Epithelial cell of prostate (primary cell): ENCODE results near the gene KCNJ10.

Experiments
- DNase-seq: peaks from one replicate; pipeline ENCODE4 v3.0.0-alpha.2; 2011; ENCODE audit warnings: low read depth, low spot score
- H3K27ac ChIP-seq: fragments of 450-650 bp; 2 replicates; pipeline ENCODE4 v1.5.1; 2017; ENCODE audit warnings: mild to moderate bottlenecking

KCNJ10 gene

DNA sequence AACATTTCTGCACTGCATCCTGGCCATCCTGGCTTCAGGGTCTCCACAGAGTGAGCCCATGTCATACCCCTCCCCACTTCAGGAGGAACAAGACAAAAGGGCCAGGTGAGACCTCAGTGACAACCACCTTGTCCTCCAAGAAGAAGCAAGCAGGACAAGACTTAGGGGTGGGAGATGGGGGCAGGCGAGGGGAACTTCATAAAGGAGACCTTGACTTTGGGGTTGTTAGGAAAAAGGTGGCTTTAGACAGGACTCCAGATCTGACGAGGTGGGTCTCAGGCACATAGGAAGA, 91.9 kb downstream of the KCNJ10 start:
- H3K27ac ChIP-seq, result no peak overlapping the region
- DNase-seq, result no peak

GRCh38 chr1:159977364-159978106, 92.4 kb downstream of the KCNJ10 start:
- H3K27ac ChIP-seq, result no peak overlapping the region
- DNase-seq, result no peak

DNA sequence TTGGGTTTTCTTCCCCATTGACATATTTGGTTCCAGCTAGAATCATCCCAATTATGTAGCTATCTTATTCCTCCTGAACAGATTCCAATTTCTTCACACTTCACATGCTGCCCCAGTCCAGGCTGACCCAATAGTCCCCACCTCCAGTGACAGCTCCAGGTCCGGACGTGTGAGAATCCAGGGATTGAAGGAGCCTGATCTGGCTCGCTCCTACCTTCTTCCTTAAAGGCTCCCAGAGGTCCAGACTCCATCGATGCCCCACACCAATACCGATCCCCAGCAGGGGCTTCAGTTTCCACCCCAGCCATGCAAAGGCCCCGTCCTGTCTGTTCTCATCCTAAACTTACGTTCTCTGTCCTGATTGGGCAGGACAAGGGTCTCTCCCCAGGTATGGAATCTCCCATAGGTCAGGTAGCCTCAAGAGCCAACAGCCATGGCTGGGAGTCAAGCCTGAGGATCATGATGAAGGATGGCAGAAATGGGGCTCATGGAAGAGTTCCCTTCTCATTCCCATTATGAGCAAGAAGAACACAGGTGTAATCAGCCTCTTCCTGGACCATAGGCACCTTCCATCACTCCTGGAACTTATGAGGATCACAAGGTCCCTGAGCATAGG, 95.5 kb downstream of the KCNJ10 start:
- no peak for DNase-seq
- H3K27ac ChIP-seq, result no peak overlapping the region

- H3K27ac ChIP-seq, result no peak overlapping the region
- DNase-seq, result no peak
Measured at GRCh38 chr1:159973350-159973940, 96.5 kb downstream of the KCNJ10 start.

- no peak overlapping the region for H3K27ac ChIP-seq
Measured at GRCh38 chr1:159972443-159973205, 97.3 kb downstream of the KCNJ10 start.

DNA sequence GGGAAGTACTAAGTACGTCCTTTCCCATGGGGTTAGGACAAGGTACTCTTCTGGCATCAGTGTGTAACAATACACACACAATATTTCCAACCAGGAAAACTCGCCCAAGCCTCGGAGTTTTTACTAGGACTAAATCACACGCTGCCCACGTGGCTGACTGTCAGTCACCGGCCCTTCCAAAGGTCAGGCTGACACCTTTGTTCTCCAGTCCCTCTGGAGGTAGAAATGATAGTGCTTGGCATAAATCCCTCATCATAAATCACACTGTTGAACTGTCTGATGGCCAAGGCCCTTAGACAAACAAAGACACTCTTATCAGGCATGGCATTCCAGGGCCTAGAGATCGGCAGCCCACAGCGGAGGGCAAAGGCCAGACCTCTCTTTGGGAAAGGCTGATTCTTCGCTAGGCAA, 99.0 kb downstream of the KCNJ10 start:
- H3K27ac ChIP-seq, result no peak overlapping the region
- DNase-seq, result no peak

More at GRCh38 chr1:159972443-159973205, 97.3 kb downstream of the KCNJ10 start:
- DNase-seq, result no peak

DNA sequence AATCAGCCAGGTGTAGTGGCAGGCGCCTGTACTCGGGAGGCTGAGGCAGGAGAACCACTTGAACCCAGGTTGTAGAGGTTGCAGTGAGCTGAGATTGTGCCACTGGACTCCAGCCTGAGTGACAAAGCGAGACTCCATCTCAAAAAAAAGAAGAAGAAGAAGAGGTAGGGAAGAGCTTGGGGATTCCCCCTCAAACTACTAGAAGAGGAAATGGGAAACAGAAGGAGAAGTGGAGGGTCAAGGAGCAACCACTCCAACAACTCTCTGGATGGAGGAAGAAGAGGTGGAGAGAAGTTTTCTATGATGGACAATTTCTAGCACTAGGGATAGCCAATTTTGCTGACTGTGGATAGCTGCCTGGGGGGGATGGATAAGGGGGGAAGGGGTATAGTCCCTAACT, 101.1 kb downstream of the KCNJ10 start:
- no peak overlapping the region for H3K27ac ChIP-seq
- no peak for DNase-seq

DNA sequence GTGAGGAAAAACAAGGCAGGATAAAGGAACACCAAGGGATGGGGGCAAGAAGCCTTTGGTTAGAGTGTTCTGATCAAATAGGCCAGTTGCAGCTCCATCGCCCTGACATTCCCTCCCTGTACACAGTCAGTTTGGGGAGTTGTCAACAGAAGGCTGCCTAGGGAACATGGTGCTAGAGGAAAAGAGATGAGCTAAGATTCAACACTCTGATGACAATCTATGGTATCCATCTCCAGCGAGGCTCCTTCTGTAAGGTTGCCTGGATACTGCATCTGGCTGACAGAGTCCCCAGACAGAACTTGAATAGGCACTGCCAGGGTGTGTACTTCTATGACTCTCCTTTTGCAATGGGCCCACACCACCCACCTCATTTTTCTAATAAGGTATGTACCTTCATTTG, 104.7 kb downstream of the KCNJ10 start:
- H3K27ac ChIP-seq, result no peak overlapping the region
- DNase-seq, result no peak

GRCh38 chr1:159964144-159964543, 105.8 kb downstream of the KCNJ10 start:
- no peak for DNase-seq
- no peak overlapping the region for H3K27ac ChIP-seq

DNA sequence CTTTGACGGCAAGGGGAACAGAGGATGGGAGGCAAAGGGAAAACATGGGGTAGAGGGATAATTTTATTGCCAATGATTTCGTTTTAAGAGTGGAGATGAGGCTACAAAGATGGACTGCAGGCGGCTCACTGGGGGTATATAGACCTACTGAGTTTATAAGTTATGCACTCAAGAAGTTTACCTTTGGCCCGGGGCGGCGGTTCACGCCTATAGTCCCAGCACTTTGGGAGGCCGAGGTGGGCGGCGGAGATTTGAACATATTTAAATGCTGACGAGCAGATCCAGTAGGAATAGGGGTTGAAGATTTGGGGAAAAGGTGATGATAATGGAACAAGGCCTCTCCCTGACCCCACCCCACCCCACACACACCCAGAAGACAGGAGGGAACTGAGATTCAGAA, 107.8 kb downstream of the KCNJ10 start:
- peak overlapping the region; percentile 98 for H3K27ac ChIP-seq
- DNase-seq, result no peak

- peak overlapping the region; percentile 98 for H3K27ac ChIP-seq
- no peak for DNase-seq
Measured at GRCh38 chr1:159961636-159962035, 108.3 kb downstream of the KCNJ10 start.

GRCh38 chr1:159960721-159961381, 109.1 kb downstream of the KCNJ10 start:
- peak overlapping the region; percentile 98 for H3K27ac ChIP-seq
- DNase-seq, result peak; percentile 86

GRCh38 chr1:159959451-159959850, 110.5 kb downstream of the KCNJ10 start:
- H3K27ac ChIP-seq, result peak overlapping the region; percentile 98
- peak; percentile 70 for DNase-seq

DNA sequence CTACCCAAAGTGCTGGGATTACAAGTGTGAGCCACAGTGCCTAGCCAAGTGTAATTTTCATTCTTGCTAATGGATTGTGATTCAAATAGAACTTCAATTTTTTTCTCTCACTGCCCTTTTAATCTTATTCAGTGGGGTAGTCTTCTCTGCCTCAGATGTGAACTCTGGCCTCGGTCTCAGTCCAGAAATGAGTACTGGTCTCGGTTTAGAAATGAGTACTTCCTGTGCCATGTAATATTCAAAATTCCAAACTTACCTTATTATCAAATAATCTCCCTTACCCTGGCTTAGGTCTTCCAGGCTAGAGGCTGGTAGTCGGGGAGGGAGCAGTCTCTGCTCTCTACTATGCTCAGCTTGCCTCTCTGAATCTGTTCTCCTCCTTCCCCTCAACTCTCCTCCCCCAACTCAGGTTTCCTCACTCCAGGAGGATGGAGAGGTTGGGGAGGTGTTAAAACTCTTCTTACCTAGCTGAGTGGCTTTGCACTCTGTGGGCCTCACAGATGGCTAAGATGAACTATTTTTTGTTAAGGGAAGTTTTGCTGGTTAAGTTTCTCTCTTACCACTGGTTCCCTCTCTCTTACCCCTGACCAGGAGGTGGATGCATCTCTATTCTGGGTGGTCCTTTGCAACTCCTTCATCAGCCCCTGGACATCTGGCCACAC, 111.1 kb downstream of the KCNJ10 start:
- H3K27ac ChIP-seq, result peak overlapping the region; percentile 98
- DNase-seq, result no peak

DNA sequence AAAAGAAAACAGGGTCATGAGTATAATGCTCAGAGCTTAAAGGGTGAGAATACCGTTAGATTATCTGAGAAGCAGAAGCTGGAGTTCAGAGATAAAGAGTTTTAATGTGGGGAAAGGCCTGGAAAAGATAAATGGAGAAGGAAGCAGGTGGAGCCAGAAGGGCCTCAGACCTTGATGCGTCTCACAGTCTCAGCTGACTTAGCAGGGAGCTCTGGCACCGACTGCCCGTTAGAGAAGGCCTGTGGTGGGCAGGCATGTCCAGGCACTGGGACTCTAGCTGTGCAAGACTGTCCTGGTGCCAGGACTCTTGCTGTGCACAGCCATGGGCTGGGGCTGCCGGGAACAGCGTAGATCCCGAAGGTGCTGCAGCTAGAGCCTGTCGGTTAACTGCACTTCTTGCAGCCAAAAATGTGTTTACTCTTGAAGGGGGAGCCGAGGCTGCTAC, 112.1 kb downstream of the KCNJ10 start:
- peak overlapping the region; percentile 98 for H3K27ac ChIP-seq
- no peak for DNase-seq

DNA sequence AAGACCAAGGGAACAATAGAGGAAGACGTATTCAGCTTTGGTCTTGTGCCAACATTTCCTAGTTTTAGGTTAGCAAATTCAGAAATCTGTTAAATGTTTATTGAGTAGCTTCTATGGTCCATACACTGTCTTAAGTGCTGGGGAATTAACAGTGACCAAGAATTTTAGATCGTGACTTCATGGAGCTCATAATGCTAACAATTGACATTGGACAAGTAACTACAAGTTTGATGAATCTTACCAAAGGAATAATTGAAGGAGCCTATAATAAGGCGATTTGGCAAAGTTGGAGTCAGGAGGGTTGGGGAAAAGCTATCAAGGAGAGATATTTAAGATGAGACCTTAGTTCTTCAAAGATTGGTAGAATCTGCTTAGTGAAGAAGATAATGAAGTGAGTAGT, 114.5 kb downstream of the KCNJ10 start:
- no peak for DNase-seq

GRCh38 chr1:159953536-159954515, 116.1 kb downstream of the KCNJ10 start, which contains the start of gene SLAMF9:
TSS of gene SLAMF9 (minus strand) at chr1:159954237. CDS start at chr1:159954137, 100 bp downstream.
- peak; percentile 48 for DNase-seq
- peak within 1 kb of the TSS; percentile 81 for H3K27ac ChIP-seq

More for the DNA sequence above, 114.5 kb downstream of the KCNJ10 start:
- peak overlapping the region; percentile 81 for H3K27ac ChIP-seq

GRCh38 chr1:159952932-159953331, 117.0 kb downstream of the KCNJ10 start:
- peak overlapping the region; percentile 81 for H3K27ac ChIP-seq

GRCh38 chr1:159951551-159951950, 118.4 kb downstream of the KCNJ10 start:
- H3K27ac ChIP-seq, result no peak overlapping the region
- DNase-seq, result no peak

More at GRCh38 chr1:159952932-159953331, 117.0 kb downstream of the KCNJ10 start:
- no peak for DNase-seq
